ENCODE results near the gene C1GALT1.
"Not testable (repeated sequence)": the region's sequence is repeated elsewhere in the genome, so short reads cannot be mapped to it uniquely, and the experiment has no call there.

Gene C1GALT1

DNA sequence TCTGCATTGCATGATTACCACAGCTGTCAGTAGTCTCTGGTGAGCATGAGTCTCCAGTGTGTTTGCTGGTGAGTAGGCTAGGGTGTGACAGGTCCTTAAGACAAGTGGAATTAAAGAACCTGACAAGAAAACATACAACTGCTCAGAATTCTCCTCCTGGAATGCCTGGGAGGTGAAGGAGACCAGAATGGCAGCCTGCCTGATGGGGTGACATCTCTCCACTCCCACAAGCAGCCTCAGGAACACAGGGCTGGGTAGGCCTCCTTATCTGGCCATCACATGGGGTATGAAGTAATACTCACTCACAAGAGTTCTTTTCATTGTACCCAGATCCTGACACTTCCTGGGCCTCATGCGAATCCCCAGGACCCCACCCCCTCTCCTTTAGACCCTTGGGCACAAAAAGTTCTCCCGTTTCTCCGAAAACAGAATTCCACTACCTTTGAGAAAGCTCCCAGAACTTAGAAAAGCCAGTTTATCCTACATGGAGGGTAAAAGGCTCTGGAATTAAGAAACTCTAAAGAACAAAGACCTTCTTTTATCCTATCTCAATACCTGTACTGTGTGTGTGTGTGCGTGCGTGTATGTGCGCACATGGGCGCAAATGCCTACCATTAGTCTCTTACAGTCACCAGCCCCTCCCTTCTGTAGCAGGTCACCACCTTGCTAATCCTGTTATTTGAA, 33.4 kb upstream of the C1GALT1 start:
- peaks cover 27% of the 10 kb centered on the region for H3K9me3 ChIP-seq
- peaks cover 7% of the 10 kb centered on the region; the same call in 1 of the 2 replicates for H3K36me3 ChIP-seq
- no peak overlapping the region for H3K4me3 ChIP-seq
- no peak for TF ChIP-seq Cebpa-rat (IDR thresholded peaks at IDR 0.05)
- H3K4me1 ChIP-seq, result peaks cover 20% of the 10 kb centered on the region
- H3K27me3 ChIP-seq, result no peaks in the 10 kb centered on the region
- H3K4me2 ChIP-seq, result no peak overlapping the region
- no peak overlapping the region for H3K27ac ChIP-seq
- no peak overlapping the region for H3K9ac ChIP-seq
- H4K20me1 ChIP-seq, result no peaks in the 10 kb centered on the region

DNA sequence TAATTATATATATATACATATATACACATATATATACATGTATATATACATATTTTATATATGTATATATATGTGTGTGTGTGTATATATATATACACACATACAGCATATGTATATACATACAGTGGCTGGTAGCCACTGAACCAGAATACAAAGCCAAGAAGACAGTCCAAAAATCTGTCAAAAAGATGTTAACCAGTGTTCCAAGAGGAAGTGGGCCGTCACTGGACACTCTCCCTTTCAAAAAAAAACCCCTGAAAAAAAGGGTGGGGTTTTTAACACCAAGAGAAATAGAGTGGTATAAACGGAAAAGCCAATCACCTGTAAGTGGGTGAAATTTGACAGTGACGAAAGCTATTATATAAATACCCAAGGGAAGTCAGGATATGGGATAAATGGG, 31.1 kb upstream of the C1GALT1 start:
- H4K20me1 ChIP-seq, result no peaks in the 10 kb centered on the region
- peaks cover 16% of the 10 kb centered on the region; the same call in 1 of the 2 replicates for H3K36me3 ChIP-seq
- no peak overlapping the region for H3K27ac ChIP-seq
- H3K4me3 ChIP-seq, result no peak overlapping the region
- no peaks in the 10 kb centered on the region for H3K27me3 ChIP-seq
- no peak overlapping the region for H3K9ac ChIP-seq
- H3K4me1 ChIP-seq, result peaks cover 26% of the 10 kb centered on the region
- no peak for TF ChIP-seq Cebpa-rat (IDR thresholded peaks at IDR 0.05)
- H3K4me2 ChIP-seq, result peak overlapping the region; percentile 77
- H3K9me3 ChIP-seq, result peaks cover 31% of the 10 kb centered on the region

GRCh38 chr7:7151865-7152264, 30.5 kb upstream of the C1GALT1 start:
- TF ChIP-seq Cebpa-rat (IDR thresholded peaks at IDR 0.05), result no peak
- Histone ChIP-seq H3K36me3 (peaks cover 16% of the 10 kb centered on the region; the same call in 1 of the 2 replicates), H3K9me3 (peaks cover 31% of the 10 kb centered on the region), H4K20me1 (no peaks in the 10 kb centered on the region), H3K4me1 (peaks cover 32% of the 10 kb centered on the region), H3K27me3 (no peaks in the 10 kb centered on the region), H3K4me3 (peak overlapping the region; percentile 39; the same call in 1 of the 2 replicates), H3K4me2 (peak overlapping the region; percentile 77), H3K27ac (peak overlapping the region; percentile 65), H3K9ac (no peak overlapping the region)

GRCh38 chr7:7152315-7152714, 30.0 kb upstream of the C1GALT1 start:
- H3K27me3 ChIP-seq, result no peaks in the 10 kb centered on the region
- peak overlapping the region; percentile 77 for H3K4me2 ChIP-seq
- H4K20me1 ChIP-seq, result no peaks in the 10 kb centered on the region
- no peak overlapping the region; the same call in 1 of the 2 replicates for H3K9ac ChIP-seq
- peaks cover 31% of the 10 kb centered on the region for H3K9me3 ChIP-seq
- TF ChIP-seq Cebpa-rat (IDR thresholded peaks at IDR 0.05), result no peak
- H3K27ac ChIP-seq, result peak overlapping the region; percentile 65
- H3K36me3 ChIP-seq, result peaks cover 16% of the 10 kb centered on the region; the same call in 1 of the 2 replicates
- H3K4me3 ChIP-seq, result peak overlapping the region; percentile 39; the same call in 1 of the 2 replicates
- peaks cover 36% of the 10 kb centered on the region for H3K4me1 ChIP-seq

- H4K20me1 ChIP-seq, H3K27me3 ChIP-seq, H3K9ac ChIP-seq, H3K4me2 ChIP-seq, H3K27ac ChIP-seq, H3K4me3 ChIP-seq: not testable (repeated sequence)
- Histone ChIP-seq H3K9me3 (peaks cover 31% of the 10 kb centered on the region), H3K4me1 (peaks cover 56% of the 10 kb centered on the region), H3K36me3 (peaks cover 16% of the 10 kb centered on the region; the same call in 1 of the 2 replicates)
These were observed 28.0 kb upstream of the C1GALT1 start for GRCh38 chr7:7154355-7154754.

DNA sequence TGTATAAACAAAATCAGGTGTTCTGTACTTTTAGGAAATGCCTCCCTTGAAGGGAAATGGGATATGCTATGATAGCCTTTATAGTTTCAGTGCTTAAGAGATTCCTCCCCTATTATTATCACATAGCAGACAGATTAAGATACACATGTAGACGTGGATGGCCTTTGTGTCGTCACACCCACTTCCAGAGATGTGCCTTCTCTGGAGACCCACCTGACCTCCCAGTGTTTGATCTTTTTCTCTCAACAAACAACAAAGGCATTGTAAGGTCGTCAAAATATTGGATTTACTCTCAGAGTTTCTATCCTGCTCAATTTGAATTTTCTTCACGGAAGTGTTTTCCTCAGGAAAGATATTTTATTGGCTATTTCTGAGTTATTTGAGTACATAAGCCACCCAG, 25.7 kb upstream of the C1GALT1 start:
- Histone ChIP-seq H3K4me1 (peaks cover 59% of the 10 kb centered on the region), H3K4me2 (peak overlapping the region; percentile 72), H3K9me3 (peaks cover 36% of the 10 kb centered on the region), H3K4me3 (peak overlapping the region; percentile 55; the same call in 1 of the 2 replicates), H3K27me3 (no peaks in the 10 kb centered on the region), H3K27ac (peak overlapping the region; percentile 83), H3K9ac (peak overlapping the region; percentile 55; the same call in 1 of the 2 replicates), H4K20me1 (no peaks in the 10 kb centered on the region), H3K36me3 (peaks cover 24% of the 10 kb centered on the region; the same call in 1 of the 2 replicates)
- TF ChIP-seq Cebpa-rat (IDR thresholded peaks at IDR 0.05), result no peak

DNA sequence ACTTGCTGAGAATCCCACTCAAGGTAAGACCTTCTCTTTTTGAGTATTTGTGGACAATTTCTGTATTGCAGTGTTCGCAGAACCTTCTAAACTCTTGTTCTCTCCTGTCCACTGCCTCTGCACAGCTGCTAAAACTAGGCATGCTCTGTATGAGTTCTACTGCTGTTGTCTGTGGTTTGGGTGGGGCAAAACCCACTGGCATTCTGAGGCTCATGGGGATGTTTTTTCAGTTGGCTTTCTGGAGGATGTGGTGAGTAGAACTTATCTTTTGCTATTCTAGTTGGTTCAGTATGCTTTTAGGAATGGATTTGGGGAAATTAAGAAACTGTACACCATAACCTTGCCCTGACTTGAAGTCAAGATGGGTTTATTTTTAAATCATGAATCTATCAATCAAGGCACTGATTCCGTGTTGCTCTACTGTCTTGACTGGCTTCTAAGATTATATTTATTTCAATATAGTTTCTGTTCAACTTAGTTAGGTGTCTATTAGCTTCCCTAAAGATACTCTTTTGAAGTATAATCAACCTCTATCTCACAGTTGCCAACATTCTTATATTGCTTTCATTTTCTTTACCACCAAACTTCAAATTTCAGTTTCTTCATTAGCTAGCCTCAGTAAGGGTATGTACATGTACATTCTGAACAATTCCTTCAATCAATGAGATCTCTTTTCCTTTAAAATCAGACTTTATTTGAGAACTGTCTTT, 25.0 kb upstream of the C1GALT1 start:
- Histone ChIP-seq H3K27ac (peak overlapping the region; percentile 83), H3K27me3 (no peaks in the 10 kb centered on the region), H4K20me1 (no peaks in the 10 kb centered on the region), H3K9ac (peak overlapping the region; percentile 55), H3K4me2 (peak overlapping the region; percentile 72), H3K4me3 (peak overlapping the region; percentile 55), H3K4me1 (peaks cover 52% of the 10 kb centered on the region), H3K9me3 (peaks cover 36% of the 10 kb centered on the region), H3K36me3 (peaks cover 24% of the 10 kb centered on the region; the same call in 1 of the 2 replicates)
- no peak for TF ChIP-seq Cebpa-rat (IDR thresholded peaks at IDR 0.05)

GRCh38 chr7:7157887-7158271, 24.5 kb upstream of the C1GALT1 start:
- no peak for TF ChIP-seq Cebpa-rat (IDR thresholded peaks at IDR 0.05)
- peak overlapping the region; percentile 72 for H3K4me2 ChIP-seq
- peaks cover 36% of the 10 kb centered on the region for H3K9me3 ChIP-seq
- peak overlapping the region; percentile 83 for H3K27ac ChIP-seq
- no peaks in the 10 kb centered on the region for H4K20me1 ChIP-seq
- peaks cover 49% of the 10 kb centered on the region for H3K4me1 ChIP-seq
- peak overlapping the region; percentile 55 for H3K9ac ChIP-seq
- peak overlapping the region; percentile 55 for H3K4me3 ChIP-seq
- no peaks in the 10 kb centered on the region for H3K27me3 ChIP-seq
- peaks cover 24% of the 10 kb centered on the region; the same call in 1 of the 2 replicates for H3K36me3 ChIP-seq

DNA sequence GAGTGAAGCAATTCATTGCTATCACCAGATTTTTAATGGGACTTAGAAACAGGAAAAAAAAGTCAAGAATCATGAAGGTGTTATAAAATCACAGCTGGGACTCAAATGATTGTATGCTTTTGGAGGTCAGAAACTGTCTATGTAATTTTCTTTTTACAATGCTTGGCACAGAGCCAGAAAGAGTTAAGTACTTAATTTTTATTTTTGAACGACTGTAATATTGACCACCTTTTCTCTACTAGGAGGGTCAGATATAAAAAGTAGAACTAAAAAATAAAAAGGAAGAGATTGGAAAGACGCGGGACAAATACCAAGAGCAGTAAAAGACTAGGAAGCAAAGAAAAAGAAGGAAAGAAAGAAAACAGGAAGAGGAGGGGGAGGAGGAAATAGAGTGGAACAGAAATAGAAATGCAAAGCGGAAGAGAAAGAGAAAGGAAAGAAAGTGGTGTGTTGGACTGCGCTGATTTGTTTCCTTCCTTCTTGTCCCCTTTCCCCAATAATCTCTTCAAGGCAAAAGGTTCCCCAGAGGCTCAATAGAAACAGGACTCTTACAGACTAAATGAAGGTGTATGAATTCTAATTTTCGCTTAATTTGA, 23.2 kb upstream of the C1GALT1 start:
- Histone ChIP-seq H3K27ac (peak overlapping the region; percentile 72), H4K20me1 (no peaks in the 10 kb centered on the region), H3K36me3 (peaks cover 14% of the 10 kb centered on the region; the same call in 1 of the 2 replicates), H3K4me2 (peak overlapping the region; percentile 76), H3K27me3 (no peaks in the 10 kb centered on the region), H3K4me1 (peaks cover 49% of the 10 kb centered on the region), H3K9ac (no peak overlapping the region), H3K4me3 (peak overlapping the region; percentile 55), H3K9me3 (peaks cover 26% of the 10 kb centered on the region)
- no peak for TF ChIP-seq Cebpa-rat (IDR thresholded peaks at IDR 0.05)

All from BLaER1 (cell line).